OCI-LY1 (cell line): ENCODE measurements around the gene C19orf44.

Source experiments
- EZH2 ChIP-seq: fragments of 200-600 bp; sonication (generic), shearing (Covaris generic); IDR thresholded peaks from 2 replicates; pipeline ENCODE4 v1.8.0; 2017; ENCODE audit warnings: borderline replicate concordance, mixed run types, mild to moderate bottlenecking, antibody characterized with exemption, low read length, moderate library complexity, mixed read lengths
- TF ChIP-seq, protein P1 (sequence below): fragments of 200-600 bp; sonication (generic), shearing (Covaris generic); IDR thresholded peaks from 2 replicates; pipeline ENCODE4 v1.5.1; 2017; ENCODE audit warnings: mild to moderate bottlenecking, antibody characterized with exemption, low read length, moderate library complexity, mixed read lengths

DNA sequence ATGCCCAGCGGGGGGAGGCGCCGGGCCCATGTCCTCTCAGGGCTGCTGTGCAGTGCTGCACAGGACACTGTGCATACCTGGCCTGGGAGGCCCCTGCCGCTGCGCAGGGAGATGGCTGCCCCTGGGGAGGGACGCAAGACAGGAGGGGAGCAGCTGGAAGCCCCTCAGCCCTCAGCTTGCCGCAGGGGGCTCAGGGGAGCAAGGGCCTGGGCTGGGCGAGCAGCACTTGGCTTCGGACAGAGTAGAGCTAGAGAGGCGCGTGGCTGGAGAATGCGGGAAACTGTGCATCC, 35.1 kb downstream of the C19orf44 start:
- TF ChIP-seq, protein P1, sequence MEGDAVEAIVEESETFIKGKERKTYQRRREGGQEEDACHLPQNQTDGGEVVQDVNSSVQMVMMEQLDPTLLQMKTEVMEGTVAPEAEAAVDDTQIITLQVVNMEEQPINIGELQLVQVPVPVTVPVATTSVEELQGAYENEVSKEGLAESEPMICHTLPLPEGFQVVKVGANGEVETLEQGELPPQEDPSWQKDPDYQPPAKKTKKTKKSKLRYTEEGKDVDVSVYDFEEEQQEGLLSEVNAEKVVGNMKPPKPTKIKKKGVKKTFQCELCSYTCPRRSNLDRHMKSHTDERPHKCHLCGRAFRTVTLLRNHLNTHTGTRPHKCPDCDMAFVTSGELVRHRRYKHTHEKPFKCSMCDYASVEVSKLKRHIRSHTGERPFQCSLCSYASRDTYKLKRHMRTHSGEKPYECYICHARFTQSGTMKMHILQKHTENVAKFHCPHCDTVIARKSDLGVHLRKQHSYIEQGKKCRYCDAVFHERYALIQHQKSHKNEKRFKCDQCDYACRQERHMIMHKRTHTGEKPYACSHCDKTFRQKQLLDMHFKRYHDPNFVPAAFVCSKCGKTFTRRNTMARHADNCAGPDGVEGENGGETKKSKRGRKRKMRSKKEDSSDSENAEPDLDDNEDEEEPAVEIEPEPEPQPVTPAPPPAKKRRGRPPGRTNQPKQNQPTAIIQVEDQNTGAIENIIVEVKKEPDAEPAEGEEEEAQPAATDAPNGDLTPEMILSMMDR, result no peak
- TF ChIP-seq EZH2, result no peak
